Middle frontal gyrus (tissue), 1 donor: ENCODE measurements around the gene PTGIS.
A peak's percentile ranks its signal among the peaks of the same experiment; 100 is the strongest.

ENCODE experiments used
- DNase-seq: peaks from one replicate; pipeline ENCODE4 v3.0.0-alpha.2; 2015; ENCODE audit warnings: low spot score; ENCODE audit errors: extremely low spot score

The PTGIS gene

GRCh38 chr20:49560646-49561045, 7.3 kb downstream of the PTGIS start:
- DNase-seq = no peak

- DNase-seq = no peak
These were observed 7.8 kb downstream of the PTGIS start for GRCh38 chr20:49560186-49560585.

GRCh38 chr20:49559411-49560081, 8.4 kb downstream of the PTGIS start:
- no peak for DNase-seq

- DNase-seq = no peak
These were observed 9.1 kb downstream of the PTGIS start for GRCh38 chr20:49558826-49559225.

- DNase-seq = no peak
These were observed 10.5 kb downstream of the PTGIS start for GRCh38 chr20:49557449-49557848.

GRCh38 chr20:49556621-49557020, 11.3 kb downstream of the PTGIS start:
- no peak for DNase-seq

GRCh38 chr20:49549801-49550551, 18.0 kb downstream of the PTGIS start:
- no peak for DNase-seq

- DNase-seq = no peak
These were observed 19.5 kb downstream of the PTGIS start for GRCh38 chr20:49548371-49548947.

- DNase-seq = no peak
These were observed 22.4 kb downstream of the PTGIS start for GRCh38 chr20:49545572-49545971.

- no peak for DNase-seq
These were observed 23.4 kb downstream of the PTGIS start for GRCh38 chr20:49544535-49544934.

GRCh38 chr20:49543858-49544437, 24.0 kb downstream of the PTGIS start:
- DNase-seq = no peak

GRCh38 chr20:49543071-49543857, 24.7 kb downstream of the PTGIS start:
- DNase-seq = no peak

GRCh38 chr20:49542514-49542991, 25.4 kb downstream of the PTGIS start:
- DNase-seq = no peak

GRCh38 chr20:49541733-49542513, 26.0 kb downstream of the PTGIS start:
- DNase-seq = no peak

- DNase-seq = no peak
These were observed 27.1 kb downstream of the PTGIS start for GRCh38 chr20:49540687-49541435.

GRCh38 chr20:49540232-49540620, 27.7 kb downstream of the PTGIS start:
- no peak for DNase-seq

- no peak for DNase-seq
These were observed 28.3 kb downstream of the PTGIS start for GRCh38 chr20:49539481-49540231.

- no peak for DNase-seq
These were observed 29.0 kb downstream of the PTGIS start for GRCh38 chr20:49538950-49539349.

GRCh38 chr20:49534255-49534712, 33.7 kb downstream of the PTGIS start:
- DNase-seq = peak; percentile 62
